Spleen (tissue), 11 donors: Measurements from ENCODE around the gene OGDH. TPM values are rescaled to one million over a fixed set of nuclear protein-coding genes. Genes with fewer than 3 reads are reported as not detected.

ENCODE experiments used
- DNase-seq: peaks from one replicate; pipeline ENCODE4 v3.0.0-alpha.2; 2020
- H3K27ac ChIP-seq, 8 donors: fragments of 200-600 bp; sonication (generic) in 7 of 8; 1 replicate in 4 of 8; 2 replicates in 4 of 8; pipeline versions ENCODE4 v1.5.0 to v1.8.0; 2016 to 2021; ENCODE audit warnings: inconsistent platforms in 4 of 8, mild to moderate bottlenecking in 4 of 8, moderate library complexity in 1 of 8
- H3K27me3 ChIP-seq, 7 donors: fragments of 200-600 bp; sonication (generic) in 6 of 7; replicated peaks in 1 of 7; 1 replicate in 4 of 7; 2 replicates in 3 of 7; pipeline versions ENCODE4 v1.5.0 to v1.8.0; 2016 to 2021; ENCODE audit warnings: inconsistent platforms in 3 of 7, mild to moderate bottlenecking in 1 of 7
- H3K36me3 ChIP-seq, 6 donors: fragments of 200-600 bp; sonication (generic) in 5 of 6; 1 replicate in 4 of 6; 2 replicates in 2 of 6; pipeline versions ENCODE4 v1.5.0 to v1.8.0; 2016 to 2021; ENCODE audit warnings: inconsistent platforms in 2 of 6
- H3K4me1 ChIP-seq, 6 donors: fragments of 200-600 bp; sonication (generic) in 5 of 6; 1 replicate in 3 of 6; 2 replicates in 3 of 6; pipeline versions ENCODE4 v1.5.0 to v1.8.0; 2016 to 2021; ENCODE audit warnings: inconsistent platforms in 3 of 6
- H3K4me3 ChIP-seq, 8 donors: fragments of 200-600 bp; sonication (generic) in 7 of 8; 1 replicate in 4 of 8; 2 replicates in 4 of 8; pipeline versions ENCODE4 v1.5.0 to v1.8.0; 2016 to 2021; ENCODE audit warnings: inconsistent platforms in 4 of 8, mild to moderate bottlenecking in 4 of 8, moderate library complexity in 2 of 8
- H3K9me3 ChIP-seq, 8 donors: fragments of 200-600 bp; sonication (generic) in 7 of 8; 1 replicate in 4 of 8; 2 replicates in 4 of 8; pipeline versions ENCODE4 v1.5.0 to v1.8.0; 2016 to 2021; ENCODE audit warnings: inconsistent platforms in 4 of 8
- POLR2A ChIP-seq, 3 donors: fragments of 450-650 bp; IDR thresholded peaks; one replicate each; pipeline ENCODE4 v1.5.1; 2017; ENCODE audit warnings: antibody characterized with exemption in 3 of 3, mild to moderate bottlenecking in 1 of 3
- POLR2AphosphoS5 ChIP-seq, 3 donors: sonication (generic); formaldehyde crosslinking; IDR thresholded peaks; one replicate each; pipeline ENCODE4 v1.5.1; 2017; ENCODE audit warnings: antibody characterized with exemption in 3 of 3
- WGBS, 5 donors: extraction: QIAGEN DNeasy Blood & Tissue Kit in 3 of 5; methylation state at CpG; one replicate each; pipeline versions ENCODE4 v1.1.5 to v1.1.7; 2013 to 2018; 5-methylcytosine and 5-hydroxymethylcytosine counted together
- intact Hi-C: fragments of 100-400 bp; cut with DNase I; formaldehyde crosslinking; loops from one replicate; pipeline ENCODE4 v1.15.0; 2023; ENCODE audit warnings: low total_unique reads
- polyA plus RNA-seq, 3 donors: library from polyadenylated mRNA; stranded (reverse); fragments of 200-250 nt; gene quantifications; one replicate each; pipeline ENCODE4 v1.2.1, GENCODE V29; 2013
- total RNA-seq, 7 donors: library from RNA; depleted of rRNA in 3 of 7; stranded (reverse); fragments of >200 nt in 3 of 7; fragmentation: NEBNext Ultra II Directional in 4 of 7; extraction: Animal tissue kit (Norgen Biotek cat#: 25700) in 4 of 7; gene quantifications; one replicate each; pipeline versions ENCODE4 v1.1.0 to v1.2.1, GENCODE V29; 2016 to 2021
- TF ChIP-seq, protein P1 (sequence below), 11 experiments: fragments of 200-600 bp in 7 of 11; fragments of 450-650 bp in 4 of 11; sonication (generic) in 4 of 11; IDR thresholded peaks in 8 of 11; conservative IDR thresholded peaks in 3 of 11; 1 replicate in 7 of 11; 2 replicates in 4 of 11; pipeline versions ENCODE4 v1.4.0 to v1.8.0; 2016 to 2021; ENCODE audit warnings: antibody characterized with exemption in 11 of 11, inconsistent platforms in 4 of 11, mild to moderate bottlenecking in 1 of 11
- donor health status: healthy with polysubstance abuse.
- donor health status: DM: no; HTN: no; CAD: no; lungs with moderate emphysema.
- donor health status: DM: no; HTN: no; CAD: no.
- donor health status: Bipolar disorder and iron deficiency.
- donor health status: healthy.
- donor health status: DM: no; HTN: no; CAD: no.
- donor health status: DM: yes; HTN: yes; CAD: no.

OGDH gene
- total and polyA plus RNA-seq, 10 donors: 15.7 to 120 (median 86.4) TPM

DNA sequence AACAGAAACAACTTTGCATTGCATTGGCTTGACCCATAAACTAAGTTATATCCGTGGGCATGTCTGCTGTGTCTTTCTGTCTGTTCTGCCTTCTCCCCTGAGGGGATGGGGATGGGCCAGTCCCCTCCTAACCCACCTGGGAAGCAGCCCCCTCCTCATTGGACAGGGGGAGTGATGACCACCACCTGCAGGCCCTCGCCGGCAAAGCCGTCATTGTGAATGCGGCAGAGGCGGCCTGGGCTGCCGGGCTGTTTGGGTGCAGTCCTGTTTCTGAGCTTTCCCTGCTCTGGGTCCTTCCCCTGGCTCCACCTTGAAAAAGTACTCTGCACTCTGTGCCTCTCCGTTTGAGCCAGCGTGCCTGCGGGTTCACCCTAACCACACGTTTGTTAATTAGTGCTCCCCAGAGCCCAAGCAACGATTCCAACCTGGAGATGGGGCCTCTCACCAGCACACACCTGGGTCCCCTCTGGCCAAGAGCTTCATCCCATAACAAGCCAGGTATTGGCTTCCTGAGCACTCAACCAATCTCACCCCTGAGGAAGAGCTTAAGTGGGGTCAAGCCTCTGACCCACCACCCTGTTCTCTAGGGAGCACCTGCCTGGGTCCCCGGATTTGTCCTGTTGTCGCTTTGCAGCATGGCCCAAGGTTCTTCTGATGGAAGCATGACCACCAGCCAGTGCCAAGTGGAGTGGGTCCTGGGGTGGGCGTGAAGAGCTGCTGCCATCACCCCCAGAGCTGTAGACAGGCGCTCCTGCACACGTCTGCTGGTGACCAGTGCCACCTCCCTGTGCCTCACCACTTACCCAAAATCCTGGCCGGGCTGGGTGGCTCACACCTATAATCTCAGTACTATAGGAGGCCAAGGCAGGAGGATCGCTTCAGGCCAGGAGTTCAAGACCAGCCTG, 102.8 kb downstream of the OGDH start:
- peak; percentile 47 for DNase-seq
- no peak overlapping the region for H3K27ac ChIP-seq
- TF ChIP-seq, protein P1, sequence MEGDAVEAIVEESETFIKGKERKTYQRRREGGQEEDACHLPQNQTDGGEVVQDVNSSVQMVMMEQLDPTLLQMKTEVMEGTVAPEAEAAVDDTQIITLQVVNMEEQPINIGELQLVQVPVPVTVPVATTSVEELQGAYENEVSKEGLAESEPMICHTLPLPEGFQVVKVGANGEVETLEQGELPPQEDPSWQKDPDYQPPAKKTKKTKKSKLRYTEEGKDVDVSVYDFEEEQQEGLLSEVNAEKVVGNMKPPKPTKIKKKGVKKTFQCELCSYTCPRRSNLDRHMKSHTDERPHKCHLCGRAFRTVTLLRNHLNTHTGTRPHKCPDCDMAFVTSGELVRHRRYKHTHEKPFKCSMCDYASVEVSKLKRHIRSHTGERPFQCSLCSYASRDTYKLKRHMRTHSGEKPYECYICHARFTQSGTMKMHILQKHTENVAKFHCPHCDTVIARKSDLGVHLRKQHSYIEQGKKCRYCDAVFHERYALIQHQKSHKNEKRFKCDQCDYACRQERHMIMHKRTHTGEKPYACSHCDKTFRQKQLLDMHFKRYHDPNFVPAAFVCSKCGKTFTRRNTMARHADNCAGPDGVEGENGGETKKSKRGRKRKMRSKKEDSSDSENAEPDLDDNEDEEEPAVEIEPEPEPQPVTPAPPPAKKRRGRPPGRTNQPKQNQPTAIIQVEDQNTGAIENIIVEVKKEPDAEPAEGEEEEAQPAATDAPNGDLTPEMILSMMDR (IDR thresholded peaks at IDR 0.05 in 8 of 11, conservative IDR thresholded peaks at IDR 0.05 in 3 of 11): no peak
- no peak for TF ChIP-seq POLR2A (IDR thresholded peaks at IDR 0.05)
- TF ChIP-seq POLR2AphosphoS5 (IDR thresholded peaks at IDR 0.05): no peak
- no peaks in the 10 kb centered on the region for H3K27me3 ChIP-seq
- WGBS, 5 donors: 81 to 92% (median 91%) methylated on average over 16 to 19 of the region's 19 CpGs
- intact Hi-C loops: no loop called here
- no peaks in the 10 kb centered on the region for H3K9me3 ChIP-seq
- no peaks in the 10 kb centered on the region for H3K4me1 ChIP-seq
- no peak overlapping the region for H3K4me3 ChIP-seq
- H3K36me3 ChIP-seq: peaks cover 0 to 64% (median 43%) of the 10 kb centered on the region in 6 donors

- intact Hi-C loops: no loop called here
- Histone ChIP-seq H3K9me3 (no peaks in the 10 kb centered on the region), H3K4me1 (no peaks in the 10 kb centered on the region), H3K4me3 (no peak overlapping the region), H3K36me3 (peaks cover 0 to 58% (median 38%) of the 10 kb centered on the region in 6 donors), H3K27ac (no peak overlapping the region), H3K27me3 (no peaks in the 10 kb centered on the region)
- peak; percentile 27 for DNase-seq
- TF ChIP-seq, protein P1 (IDR thresholded peaks at IDR 0.05 in 8 of 11, conservative IDR thresholded peaks at IDR 0.05 in 3 of 11): no peak
- no peak for TF ChIP-seq POLR2A (IDR thresholded peaks at IDR 0.05)
- TF ChIP-seq POLR2AphosphoS5 (IDR thresholded peaks at IDR 0.05): no peak
- 88 to 96% (median 93%) methylated on average over 10 of the region's 10 CpGs for WGBS, 5 donors
These were observed 103.6 kb downstream of the OGDH start for GRCh38 chr7:44709945-44710596.

DNA sequence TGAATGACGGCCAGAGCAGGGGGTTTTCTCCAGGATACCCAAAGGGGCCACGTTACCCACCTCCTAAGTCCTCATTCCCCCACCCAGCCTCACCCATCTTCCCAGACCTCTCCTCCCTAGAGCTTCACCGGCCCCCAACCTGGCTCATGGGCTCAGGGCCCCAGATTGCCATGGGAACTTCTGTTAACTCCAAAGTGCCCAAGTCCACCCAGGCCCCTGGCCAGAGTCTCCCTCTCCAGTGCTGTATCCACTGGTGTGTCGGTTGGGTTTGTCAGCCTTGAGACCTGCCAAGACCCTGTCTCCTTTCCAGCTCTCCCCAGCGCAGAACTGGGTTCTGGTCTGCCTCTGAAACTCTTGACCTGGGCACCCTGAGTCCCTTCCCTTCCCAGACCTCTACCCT, 105.1 kb downstream of the OGDH start:
- WGBS, 5 donors: 68 to 83% (median 75%) methylated on average over 5 of the region's 5 CpGs
- H3K4me3 ChIP-seq: no peak overlapping the region
- H3K36me3 ChIP-seq: peaks cover 0 to 43% (median 35%) of the 10 kb centered on the region in 6 donors
- no peaks in the 10 kb centered on the region for H3K27me3 ChIP-seq
- intact Hi-C loops: no loop called here
- TF ChIP-seq POLR2A (IDR thresholded peaks at IDR 0.05): no peak
- TF ChIP-seq POLR2AphosphoS5 (IDR thresholded peaks at IDR 0.05): peak in 1 of 3 donors; percentile 6
- H3K9me3 ChIP-seq: no peaks in the 10 kb centered on the region
- no peaks in the 10 kb centered on the region for H3K4me1 ChIP-seq
- peak; percentile 47 for DNase-seq
- peak overlapping the region in 1 of 8 donors; percentile 8 for H3K27ac ChIP-seq

DNA sequence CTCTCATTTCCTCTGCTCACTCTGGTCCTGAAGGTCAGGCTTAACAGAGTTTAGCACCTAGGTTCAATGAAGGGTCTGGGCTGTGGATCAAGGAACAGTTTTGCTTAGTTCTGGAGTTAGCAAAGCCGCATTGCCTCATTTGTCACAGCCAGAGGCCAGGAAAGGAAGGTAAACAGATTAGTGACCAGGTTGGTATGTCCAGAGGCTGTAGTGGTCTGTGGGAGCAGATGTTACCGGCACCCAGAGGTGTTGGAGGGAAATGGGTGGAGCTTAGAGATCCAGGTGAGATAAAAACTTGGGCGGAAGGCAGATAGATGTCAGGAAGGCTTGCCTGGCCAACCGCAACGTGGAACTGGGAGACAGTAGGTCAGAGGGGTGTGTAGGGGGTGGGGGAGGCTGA, 105.6 kb downstream of the OGDH start:
- WGBS, 5 donors: 42 to 49% (median 46%) methylated on average over 5 of the region's 5 CpGs
- no peak overlapping the region for H3K4me3 ChIP-seq
- H3K4me1 ChIP-seq: no peaks in the 10 kb centered on the region
- peaks cover 0 to 39% (median 31%) of the 10 kb centered on the region in 6 donors for H3K36me3 ChIP-seq
- H3K27ac ChIP-seq: peak overlapping the region in 1 of 8 donors; percentile 8
- TF ChIP-seq, protein P1 (IDR thresholded peaks at IDR 0.05 in 8 of 11, conservative IDR thresholded peaks at IDR 0.05 in 3 of 11): no peak
- TF ChIP-seq POLR2AphosphoS5 (IDR thresholded peaks at IDR 0.05) (no peak), POLR2A (IDR thresholded peaks at IDR 0.05) (no peak)
- intact Hi-C loops: no loop called here
- no peaks in the 10 kb centered on the region for H3K27me3 ChIP-seq
- H3K9me3 ChIP-seq: no peaks in the 10 kb centered on the region
- DNase-seq: peak; percentile 30
